IMR-90 (cell line): ENCODE data around the gene PRMT1. TPM values are rescaled to one million over a fixed set of nuclear protein-coding genes. Genes with fewer than 3 reads are reported as not detected.

ENCODE experiments used
- ATAC-seq: fragments of 200-7000 bp; cut with Tn5 transposase; 2 replicates; pipeline ENCODE4 v1.9.1; 2020; ENCODE audit warnings: low read depth, mild to moderate bottlenecking, moderate library complexity
- BruUV-seq: library from RNA; stranded (reverse); fragments of 400-500 nt; replicated peaks from 2 replicates; lab custom pipeline; 2021; lab: Mats Ljungman, UMichigan
- CTCF ChIA-PET: fragments of 300-600 bp; formaldehyde crosslinking; extraction: SDS; loops from one replicate; lab custom pipeline; 2021; ENCODE audit warnings: antibody characterized with exemption; lab: Yijun Ruan, JAX
- POLR2A ChIA-PET: fragments of 300-600 bp; sonication (Branson Sonifier 250); formaldehyde crosslinking; loops from one replicate; lab custom pipeline; 2022; ENCODE audit warnings: antibody characterized with exemption; ENCODE audit not compliant: unreplicated experiment; lab: Charles Lee
- DNase-seq: peaks from one replicate; pipeline ENCODE4 v3.0.0; 2013
- H2AFZ ChIP-seq: replicated peaks from 2 replicates; pipeline ENCODE3; 2013; ENCODE audit warnings: low read length, mild to moderate bottlenecking; ENCODE audit not compliant: poor library complexity
- H2AK5ac ChIP-seq: 2 replicates; pipeline ENCODE4 v1.6.1; 2013; ENCODE audit warnings: low read depth, low read length, inconsistent platforms
- H2AK9ac ChIP-seq: replicated peaks from 2 replicates; pipeline ENCODE3; 2013; ENCODE audit warnings: mild to moderate bottlenecking, low read depth, low read length, moderate library complexity; ENCODE audit not compliant: poor library complexity
- H2BK120ac ChIP-seq: 2 replicates; pipeline ENCODE4 v1.6.1; 2013; ENCODE audit warnings: low read depth, low read length, inconsistent platforms
- H2BK15ac ChIP-seq: 3 replicates; pipeline ENCODE4 v1.6.1; 2013; ENCODE audit warnings: low read depth, low read length, inconsistent platforms
- H2BK20ac ChIP-seq: 2 replicates; pipeline ENCODE4 v1.6.1; 2013; ENCODE audit warnings: low read depth, mild to moderate bottlenecking, inconsistent platforms, low read length, moderate library complexity
- H2BK5ac ChIP-seq: 2 replicates; pipeline ENCODE4 v1.6.1; 2013; ENCODE audit warnings: mild to moderate bottlenecking, low read depth, low read length, inconsistent platforms; ENCODE audit not compliant: poor library complexity, severe bottlenecking
- H3K14ac ChIP-seq: replicated peaks from 2 replicates; pipeline ENCODE4 v1.6.1; 2013; ENCODE audit warnings: low read depth, low read length, inconsistent platforms
- H3K18ac ChIP-seq: 2 replicates; pipeline ENCODE4 v1.6.1; 2013; ENCODE audit warnings: low read depth, low read length, control low read depth
- H3K23ac ChIP-seq: 2 replicates; pipeline ENCODE4 v1.6.1; 2013; ENCODE audit warnings: low read depth, low read length, inconsistent platforms
- H3K27ac ChIP-seq: 2 replicates; pipeline ENCODE4 v1.5.1; 2013; ENCODE audit warnings: mild to moderate bottlenecking, control low read depth, low read length; ENCODE audit not compliant: insufficient read depth
- H3K27me3 ChIP-seq: 2 replicates; pipeline ENCODE4 v1.6.1; 2013; ENCODE audit warnings: low read length; ENCODE audit not compliant: control insufficient read depth, insufficient read depth
- H3K36me3 ChIP-seq: 2 replicates; pipeline ENCODE4 v1.6.1; 2013; ENCODE audit warnings: low read length, mixed read lengths; ENCODE audit not compliant: control insufficient read depth, insufficient read depth
- H3K4ac ChIP-seq: 2 replicates; pipeline ENCODE4 v1.6.1; 2013; ENCODE audit warnings: low read depth, low read length, inconsistent platforms
- H3K4me1 ChIP-seq: 2 replicates; pipeline ENCODE4 v1.6.1; 2013; ENCODE audit warnings: low read length, mixed read lengths; ENCODE audit not compliant: control insufficient read depth, insufficient read depth
- H3K4me2 ChIP-seq: 2 replicates; pipeline ENCODE4 v1.6.1; 2013; ENCODE audit warnings: low read depth, mild to moderate bottlenecking, control low read depth, low read length, moderate library complexity
- H3K4me3 ChIP-seq: 2 replicates; pipeline ENCODE4 v1.5.1; 2013; ENCODE audit warnings: low read depth, mild to moderate bottlenecking, control low read depth, low read length, moderate library complexity; ENCODE audit not compliant: insufficient read depth
- H3K56ac ChIP-seq: 2 replicates; pipeline ENCODE4 v1.6.1; 2013; ENCODE audit warnings: low read length, inconsistent platforms; ENCODE audit not compliant: insufficient read depth; ENCODE audit errors: extremely low read depth
- H3K79me1 ChIP-seq, 2 experiments: 2 replicates each; pipeline ENCODE4 v1.6.1; 2013; ENCODE audit warnings: low read length in 2 of 2, inconsistent platforms in 1 of 2, low read depth in 1 of 2
- H3K9ac ChIP-seq: 2 replicates; pipeline ENCODE4 v1.6.1; 2013; ENCODE audit warnings: low read depth, low read length, control low read depth
- H3K9me1 ChIP-seq: 2 replicates; pipeline ENCODE4 v1.6.1; 2013; ENCODE audit warnings: low read length, inconsistent platforms; ENCODE audit not compliant: insufficient read depth
- H3K9me3 ChIP-seq: 2 replicates; pipeline ENCODE4 v1.6.1; 2013; ENCODE audit warnings: low read length; ENCODE audit not compliant: control insufficient read depth, insufficient read depth
- H4K20me1 ChIP-seq: 2 replicates; pipeline ENCODE4 v1.6.1; 2013; ENCODE audit warnings: low read length, inconsistent platforms; ENCODE audit not compliant: insufficient read depth
- H4K5ac ChIP-seq: 2 replicates; pipeline ENCODE4 v1.6.1; 2013; ENCODE audit warnings: mild to moderate bottlenecking, low read depth, low read length, control low read depth
- H4K8ac ChIP-seq, 2 experiments: 2 replicates each; pipeline ENCODE4 v1.6.1; 2013; ENCODE audit warnings: low read depth in 2 of 2, low read length in 2 of 2, control low read depth in 1 of 2, inconsistent platforms in 1 of 2
- H4K91ac ChIP-seq: 2 replicates; pipeline ENCODE4 v1.6.1; 2013; ENCODE audit warnings: low read depth, low read length, inconsistent platforms; ENCODE audit not compliant: insufficient read depth
- CEBPB ChIP-seq: IDR thresholded peaks from 2 replicates; pipeline ENCODE4 v1.6.1; 2012; ENCODE audit warnings: low read depth, low read length, improper control_type of control experiment
- CHD1 ChIP-seq: IDR thresholded peaks from 2 replicates; pipeline ENCODE4 v1.6.1; 2012; ENCODE audit warnings: low read depth, low read length, improper control_type of control experiment
- WGBS, 2 experiments: methylation state at CpG; one replicate each; pipeline versions ENCODE4 v1.1.5 to v1.1.7; 2013; ENCODE audit warnings: missing lambda C conversion rate in 2 of 2; ENCODE audit not compliant: insufficient read length in 1 of 2; ENCODE audit errors: extremely low coverage in 2 of 2; 5-methylcytosine and 5-hydroxymethylcytosine counted together
- dilution Hi-C: fragments of 300-500 bp; cut with HindIII; formaldehyde crosslinking; loops from one replicate; pipeline ENCODE4 v1.14.3; 2018; ENCODE audit warnings: low sequenced_read_pairs; ENCODE audit not compliant: unreplicated experiment
- in situ Hi-C: fragments of 300-500 bp; cut with MboI; formaldehyde crosslinking; loops from 3 replicates; pipeline ENCODE4 v1.14.3; 2019; ENCODE audit warnings: low sequenced_read_pairs, inconsistent platforms, mixed read lengths
- intact Hi-C: fragments of 100-400 bp; cut with micrococcal nuclease; formaldehyde crosslinking; loops from 2 replicates; pipeline ENCODE4 v1.10.0; 2022
- polyA plus RNA-seq, 3 experiments: library from polyadenylated mRNA; depleted of rRNA; stranded (reverse); fragments of >200 nt; gene quantifications; 2 replicates each; pipeline ENCODE4 v1.2.3, GENCODE V29; 2012; ENCODE audit warnings: low replicate concordance in 1 of 3
- total RNA-seq: library from RNA; depleted of rRNA; stranded (reverse); fragments of >200 nt; gene quantifications from 2 replicates; pipeline ENCODE4 v1.2.3, GENCODE V29; 2012

The PRMT1 gene
- total and polyA plus RNA-seq, 2 of the 4 experiments (the other 2 are of a cell fraction) = 497 to 840 TPM

DNA sequence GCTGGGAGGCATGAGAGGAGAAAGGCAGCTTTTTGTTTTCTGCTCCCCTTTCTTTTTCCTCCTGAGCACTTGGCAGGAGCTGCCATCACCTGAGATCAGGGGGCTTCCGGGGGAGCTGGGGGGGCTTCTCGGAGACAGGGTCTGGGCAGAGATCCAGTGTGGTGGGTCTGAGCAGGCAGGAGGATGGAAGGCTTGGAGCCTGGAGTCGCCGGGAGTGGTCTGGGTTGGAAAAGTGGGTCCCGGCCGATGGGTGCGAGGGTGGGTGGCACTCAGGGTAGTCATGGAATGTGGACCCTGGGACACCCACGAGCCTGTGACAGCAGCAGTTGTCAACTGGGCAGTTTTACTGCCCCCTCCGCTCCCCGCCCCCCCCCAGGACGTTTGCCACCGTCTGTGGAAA lies 10.1 kb downstream of the PRMT1 start:
- no peak overlapping the region for H3K4me2 ChIP-seq
- H3K27me3 ChIP-seq = no peaks in the 10 kb centered on the region
- no peak overlapping the region for H3K56ac ChIP-seq
- in situ Hi-C loops = loop anchor here (10.0 kb wide), 1 partner anchor 168 kb away; the partner anchor contains the start of gene PTOV1
- no peak overlapping the region for H4K8ac ChIP-seq
- no peak overlapping the region for H3K27ac ChIP-seq
- H2BK5ac ChIP-seq = no peak overlapping the region
- TF ChIP-seq CHD1 (no peak), CEBPB (no peak)
- no peak overlapping the region for H2AK5ac ChIP-seq
- ATAC-seq = no peak
- H3K4ac ChIP-seq = no peak overlapping the region
- H2BK20ac ChIP-seq = no peak overlapping the region
- BruUV-seq = no TSS peak
- ChIA-PET CTCF (no interaction called here), POLR2A (interaction anchor here (1.1 kb wide), 1 partner anchor 47 kb away, joined by 3 read pairs; the partner anchor contains the start of gene RRAS)
- H3K18ac ChIP-seq = no peak overlapping the region
- no peaks in the 10 kb centered on the region for H3K9me3 ChIP-seq
- H2BK15ac ChIP-seq = no peak overlapping the region
- no peak overlapping the region for H3K4me3 ChIP-seq
- H4K5ac ChIP-seq = no peak overlapping the region
- H3K9me1 ChIP-seq = peaks cover 5% of the 10 kb centered on the region; the same call in 1 of the 2 replicates
- H3K36me3 ChIP-seq = peaks cover 43% of the 10 kb centered on the region
- peaks cover 26% of the 10 kb centered on the region for H4K20me1 ChIP-seq
- intact Hi-C loops = no loop called here
- WGBS, 2 experiments = 58% methylated on average over 2 of the region's 12 CpGs; no CpG with 5 or more reads in 1 of the 2 experiments
- dilution Hi-C loops = no loop called here
- H3K9ac ChIP-seq = no peak overlapping the region
- DNase-seq = no peak
- H2BK120ac ChIP-seq = no peak overlapping the region
- peaks cover 18 to 56% of the 10 kb centered on the region in 2 experiments for H3K79me1 ChIP-seq
- H2AFZ ChIP-seq = no peak overlapping the region
- peaks cover 9% of the 10 kb centered on the region for H3K4me1 ChIP-seq
- H3K23ac ChIP-seq = no peak overlapping the region
- no peak overlapping the region for H3K14ac ChIP-seq
- H4K91ac ChIP-seq = no peak overlapping the region
- H2AK9ac ChIP-seq = no peak overlapping the region
